HepG2 (cell line): ENCODE data around the gene TBC1D16. TPM values are rescaled to one million over a fixed set of nuclear protein-coding genes. Genes with fewer than 3 reads are reported as not detected.
A peak's percentile ranks its signal among the peaks of the same experiment; 100 is the strongest.

Source experiments
- CBX1 ChIP-seq: IDR thresholded peaks from one replicate; pipeline ENCODE4 v1.6.1; 2016; ENCODE audit warnings: antibody characterized with exemption, low read depth
- NCOR1 ChIP-seq: fragments of 200-600 bp; sonication (generic); IDR thresholded peaks from 2 replicates; pipeline ENCODE4 v1.7.0; 2017; ENCODE audit warnings: antibody characterized with exemption, low read length, borderline replicate concordance
- NFIC ChIP-seq: IDR thresholded peaks from 2 replicates; pipeline ENCODE4 v1.6.1; 2012; ENCODE audit warnings: mild to moderate bottlenecking, low read length, inconsistent platforms
- PITX1 ChIP-seq: sonication (generic); formaldehyde crosslinking; IDR thresholded peaks from 2 replicates; pipeline ENCODE4 v1.5.1; 2020; ENCODE audit warnings: mild to moderate bottlenecking, missing genetic modification reagents
- SSRP1 ChIP-seq: IDR thresholded peaks from 2 replicates; pipeline ENCODE4 v1.6.1; 2016; ENCODE audit warnings: control low read depth
- TOPORS ChIP-seq: sonication (generic); formaldehyde crosslinking; IDR thresholded peaks from 2 replicates; pipeline ENCODE4 v1.8.0; 2023; ENCODE audit warnings: mild to moderate bottlenecking, missing genetic modification reagents
- YEATS4 ChIP-seq: sonication (generic); formaldehyde crosslinking; IDR thresholded peaks from 2 replicates; pipeline ENCODE4 v1.4.0; 2020; ENCODE audit warnings: missing genetic modification reagents, borderline replicate concordance
- ZNF232 ChIP-seq: sonication (generic); formaldehyde crosslinking; IDR thresholded peaks from 2 replicates; pipeline ENCODE4 v1.4.0; 2020; ENCODE audit warnings: missing genetic modification reagents, borderline replicate concordance
- ZNF543 ChIP-seq: sonication (generic); formaldehyde crosslinking; IDR thresholded peaks from 2 replicates; pipeline ENCODE4 v1.4.0; 2020; ENCODE audit warnings: mild to moderate bottlenecking, missing genetic modification reagents
- polyA plus RNA-seq, 8 experiments: library from polyadenylated mRNA; depleted of rRNA in 3 of 8; stranded (reverse) in 7 of 8; unstranded in 1 of 8; fragments of >200 nt; fragmentation: Illumina TruSeq in 4 of 8; extraction: Trizol in 4 of 8; gene quantifications; 2 replicates each; pipeline versions ENCODE4 v1.2.1 to v1.2.3, GENCODE V29; 2011 to 2016; ENCODE audit warnings: low read depth in 4 of 8, missing spikeins in 1 of 8, mixed read lengths in 1 of 8; ENCODE audit not compliant: insufficient read depth in 1 of 8
- total RNA-seq, 5 experiments: library from RNA; depleted of rRNA; stranded (reverse); fragments of >200 nt; fragmentation: Illumina TruSeq; extraction: Trizol; gene quantifications; 2 replicates each; pipeline ENCODE4 v1.2.3, GENCODE V29; 2016; ENCODE audit warnings: low read depth in 1 of 5
- TF ChIP-seq, protein P1 (sequence below): sonication (generic); formaldehyde crosslinking; IDR thresholded peaks from 2 replicates; pipeline ENCODE4 v1.4.0; 2020; ENCODE audit warnings: missing genetic modification reagents
- TF ChIP-seq, protein P2 (sequence below): sonication (generic); formaldehyde crosslinking; IDR thresholded peaks from 2 replicates; pipeline ENCODE4 v1.4.0; 2020; ENCODE audit warnings: missing genetic modification reagents, borderline replicate concordance
- TF ChIP-seq, protein P3 (sequence below): IDR thresholded peaks from 2 replicates; pipeline ENCODE4 v1.6.1; 2016; ENCODE audit warnings: low read depth
- TF ChIP-seq, protein P4 (sequence below): sonication (generic); formaldehyde crosslinking; IDR thresholded peaks from 2 replicates; pipeline ENCODE4 v1.5.0; 2020; ENCODE audit warnings: missing genetic modification reagents
- TF ChIP-seq, protein P5 (sequence below): sonication (generic); formaldehyde crosslinking; IDR thresholded peaks from 2 replicates; pipeline ENCODE4 v1.9.0; 2021; ENCODE audit warnings: missing genetic modification reagents, borderline replicate concordance

Gene TBC1D16
- total and polyA plus RNA-seq, 2 of the 13 experiments (the other 11 are each of a cell fraction or from before 2014, with no cell fraction given), result 14.9 to 24.9 TPM

DNA sequence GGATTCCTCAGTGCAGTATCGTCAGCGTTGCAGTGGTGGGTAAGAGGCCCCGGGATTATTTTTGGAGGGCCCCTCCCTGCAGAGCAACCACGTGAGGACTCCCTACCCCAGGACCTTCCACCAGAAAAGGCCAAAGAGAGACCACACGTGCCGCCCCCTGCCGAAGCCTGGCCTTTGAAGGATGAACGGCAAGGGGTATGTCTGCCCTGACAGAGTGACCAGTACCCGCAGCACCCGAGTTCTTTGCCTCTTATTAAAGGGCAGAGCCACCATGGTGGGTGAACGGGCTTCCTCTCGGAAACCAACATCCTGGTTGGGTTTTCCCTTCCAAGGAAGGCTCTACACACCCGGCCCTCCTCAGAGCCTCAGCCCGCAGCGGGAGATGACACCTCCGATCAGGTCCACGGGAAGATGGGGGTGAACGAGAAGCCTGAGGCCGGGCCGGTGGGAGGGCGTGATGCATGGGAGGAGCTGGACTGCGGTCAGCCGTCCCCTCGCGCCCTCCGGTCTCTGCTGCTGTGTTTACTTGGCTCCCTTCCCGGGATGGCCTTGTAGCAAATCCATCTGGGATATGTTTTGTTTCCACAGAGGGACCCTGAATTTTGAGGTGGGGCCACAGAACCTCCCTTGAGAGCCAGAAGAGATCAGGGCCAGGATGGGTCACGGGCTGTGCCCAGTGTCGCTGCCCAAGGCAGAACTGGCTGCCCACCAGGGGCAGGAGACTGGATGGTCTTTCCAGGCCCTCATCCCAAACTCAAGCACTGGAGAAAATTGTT lies 49.1 kb downstream of the TBC1D16 start (continued):
- TF ChIP-seq, protein P1, sequence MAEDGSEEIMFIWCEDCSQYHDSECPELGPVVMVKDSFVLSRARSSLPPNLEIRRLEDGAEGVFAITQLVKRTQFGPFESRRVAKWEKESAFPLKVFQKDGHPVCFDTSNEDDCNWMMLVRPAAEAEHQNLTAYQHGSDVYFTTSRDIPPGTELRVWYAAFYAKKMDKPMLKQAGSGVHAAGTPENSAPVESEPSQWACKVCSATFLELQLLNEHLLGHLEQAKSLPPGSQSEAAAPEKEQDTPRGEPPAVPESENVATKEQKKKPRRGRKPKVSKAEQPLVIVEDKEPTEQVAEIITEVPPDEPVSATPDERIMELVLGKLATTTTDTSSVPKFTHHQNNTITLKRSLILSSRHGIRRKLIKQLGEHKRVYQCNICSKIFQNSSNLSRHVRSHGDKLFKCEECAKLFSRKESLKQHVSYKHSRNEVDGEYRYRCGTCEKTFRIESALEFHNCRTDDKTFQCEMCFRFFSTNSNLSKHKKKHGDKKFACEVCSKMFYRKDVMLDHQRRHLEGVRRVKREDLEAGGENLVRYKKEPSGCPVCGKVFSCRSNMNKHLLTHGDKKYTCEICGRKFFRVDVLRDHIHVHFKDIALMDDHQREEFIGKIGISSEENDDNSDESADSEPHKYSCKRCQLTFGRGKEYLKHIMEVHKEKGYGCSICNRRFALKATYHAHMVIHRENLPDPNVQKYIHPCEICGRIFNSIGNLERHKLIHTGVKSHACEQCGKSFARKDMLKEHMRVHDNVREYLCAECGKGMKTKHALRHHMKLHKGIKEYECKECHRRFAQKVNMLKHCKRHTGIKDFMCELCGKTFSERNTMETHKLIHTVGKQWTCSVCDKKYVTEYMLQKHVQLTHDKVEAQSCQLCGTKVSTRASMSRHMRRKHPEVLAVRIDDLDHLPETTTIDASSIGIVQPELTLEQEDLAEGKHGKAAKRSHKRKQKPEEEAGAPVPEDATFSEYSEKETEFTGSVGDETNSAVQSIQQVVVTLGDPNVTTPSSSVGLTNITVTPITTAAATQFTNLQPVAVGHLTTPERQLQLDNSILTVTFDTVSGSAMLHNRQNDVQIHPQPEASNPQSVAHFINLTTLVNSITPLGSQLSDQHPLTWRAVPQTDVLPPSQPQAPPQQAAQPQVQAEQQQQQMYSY (CRISPR knock-in tag), result peak; percentile 85
- TF ChIP-seq CBX1 (peak; percentile 89), YEATS4 (CRISPR knock-in tag) (peak; percentile 58; the same call in 1 of the 2 replicates), NCOR1 (peak; percentile 45; the same call in 1 of the 2 replicates), PITX1 (peak; percentile 96), ZNF543 (peak; percentile 73), TOPORS (CRISPR knock-in tag) (0 out of 2 replicates have a peak, but pooled peaks have one; percentile 13), NFIC (no peak), SSRP1 (CRISPR knock-in tag) (peak; percentile 84; the same call in 1 of the 2 replicates), ZNF232 (no peak)
- TF ChIP-seq, protein P2, sequence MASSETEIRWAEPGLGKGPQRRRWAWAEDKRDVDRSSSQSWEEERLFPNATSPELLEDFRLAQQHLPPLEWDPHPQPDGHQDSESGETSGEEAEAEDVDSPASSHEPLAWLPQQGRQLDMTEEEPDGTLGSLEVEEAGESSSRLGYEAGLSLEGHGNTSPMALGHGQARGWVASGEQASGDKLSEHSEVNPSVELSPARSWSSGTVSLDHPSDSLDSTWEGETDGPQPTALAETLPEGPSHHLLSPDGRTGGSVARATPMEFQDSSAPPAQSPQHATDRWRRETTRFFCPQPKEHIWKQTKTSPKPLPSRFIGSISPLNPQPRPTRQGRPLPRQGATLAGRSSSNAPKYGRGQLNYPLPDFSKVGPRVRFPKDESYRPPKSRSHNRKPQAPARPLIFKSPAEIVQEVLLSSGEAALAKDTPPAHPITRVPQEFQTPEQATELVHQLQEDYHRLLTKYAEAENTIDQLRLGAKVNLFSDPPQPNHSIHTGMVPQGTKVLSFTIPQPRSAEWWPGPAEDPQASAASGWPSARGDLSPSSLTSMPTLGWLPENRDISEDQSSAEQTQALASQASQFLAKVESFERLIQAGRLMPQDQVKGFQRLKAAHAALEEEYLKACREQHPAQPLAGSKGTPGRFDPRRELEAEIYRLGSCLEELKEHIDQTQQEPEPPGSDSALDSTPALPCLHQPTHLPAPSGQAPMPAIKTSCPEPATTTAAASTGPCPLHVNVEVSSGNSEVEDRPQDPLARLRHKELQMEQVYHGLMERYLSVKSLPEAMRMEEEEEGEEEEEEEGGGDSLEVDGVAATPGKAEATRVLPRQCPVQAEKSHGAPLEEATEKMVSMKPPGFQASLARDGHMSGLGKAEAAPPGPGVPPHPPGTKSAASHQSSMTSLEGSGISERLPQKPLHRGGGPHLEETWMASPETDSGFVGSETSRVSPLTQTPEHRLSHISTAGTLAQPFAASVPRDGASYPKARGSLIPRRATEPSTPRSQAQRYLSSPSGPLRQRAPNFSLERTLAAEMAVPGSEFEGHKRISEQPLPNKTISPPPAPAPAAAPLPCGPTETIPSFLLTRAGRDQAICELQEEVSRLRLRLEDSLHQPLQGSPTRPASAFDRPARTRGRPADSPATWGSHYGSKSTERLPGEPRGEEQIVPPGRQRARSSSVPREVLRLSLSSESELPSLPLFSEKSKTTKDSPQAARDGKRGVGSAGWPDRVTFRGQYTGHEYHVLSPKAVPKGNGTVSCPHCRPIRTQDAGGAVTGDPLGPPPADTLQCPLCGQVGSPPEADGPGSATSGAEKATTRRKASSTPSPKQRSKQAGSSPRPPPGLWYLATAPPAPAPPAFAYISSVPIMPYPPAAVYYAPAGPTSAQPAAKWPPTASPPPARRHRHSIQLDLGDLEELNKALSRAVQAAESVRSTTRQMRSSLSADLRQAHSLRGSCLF (CRISPR knock-in tag), result no peak
- TF ChIP-seq, protein P3, sequence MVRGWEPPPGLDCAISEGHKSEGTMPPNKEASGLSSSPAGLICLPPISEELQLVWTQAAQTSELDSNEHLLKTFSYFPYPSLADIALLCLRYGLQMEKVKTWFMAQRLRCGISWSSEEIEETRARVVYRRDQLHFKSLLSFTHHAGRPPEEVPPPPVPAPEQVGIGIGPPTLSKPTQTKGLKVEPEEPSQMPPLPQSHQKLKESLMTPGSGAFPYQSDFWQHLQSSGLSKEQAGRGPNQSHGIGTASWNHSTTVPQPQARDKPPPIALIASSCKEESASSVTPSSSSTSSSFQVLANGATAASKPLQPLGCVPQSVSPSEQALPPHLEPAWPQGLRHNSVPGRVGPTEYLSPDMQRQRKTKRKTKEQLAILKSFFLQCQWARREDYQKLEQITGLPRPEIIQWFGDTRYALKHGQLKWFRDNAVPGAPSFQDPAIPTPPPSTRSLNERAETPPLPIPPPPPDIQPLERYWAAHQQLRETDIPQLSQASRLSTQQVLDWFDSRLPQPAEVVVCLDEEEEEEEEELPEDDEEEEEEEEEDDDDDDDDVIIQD (CRISPR knock-in tag), result peak; percentile 55; the same call in 1 of the 2 replicates
- TF ChIP-seq, protein P4, sequence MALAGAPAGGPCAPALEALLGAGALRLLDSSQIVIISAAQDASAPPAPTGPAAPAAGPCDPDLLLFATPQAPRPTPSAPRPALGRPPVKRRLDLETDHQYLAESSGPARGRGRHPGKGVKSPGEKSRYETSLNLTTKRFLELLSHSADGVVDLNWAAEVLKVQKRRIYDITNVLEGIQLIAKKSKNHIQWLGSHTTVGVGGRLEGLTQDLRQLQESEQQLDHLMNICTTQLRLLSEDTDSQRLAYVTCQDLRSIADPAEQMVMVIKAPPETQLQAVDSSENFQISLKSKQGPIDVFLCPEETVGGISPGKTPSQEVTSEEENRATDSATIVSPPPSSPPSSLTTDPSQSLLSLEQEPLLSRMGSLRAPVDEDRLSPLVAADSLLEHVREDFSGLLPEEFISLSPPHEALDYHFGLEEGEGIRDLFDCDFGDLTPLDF, result peak; percentile 41; the same call in 1 of the 2 replicates
- TF ChIP-seq, protein P5, sequence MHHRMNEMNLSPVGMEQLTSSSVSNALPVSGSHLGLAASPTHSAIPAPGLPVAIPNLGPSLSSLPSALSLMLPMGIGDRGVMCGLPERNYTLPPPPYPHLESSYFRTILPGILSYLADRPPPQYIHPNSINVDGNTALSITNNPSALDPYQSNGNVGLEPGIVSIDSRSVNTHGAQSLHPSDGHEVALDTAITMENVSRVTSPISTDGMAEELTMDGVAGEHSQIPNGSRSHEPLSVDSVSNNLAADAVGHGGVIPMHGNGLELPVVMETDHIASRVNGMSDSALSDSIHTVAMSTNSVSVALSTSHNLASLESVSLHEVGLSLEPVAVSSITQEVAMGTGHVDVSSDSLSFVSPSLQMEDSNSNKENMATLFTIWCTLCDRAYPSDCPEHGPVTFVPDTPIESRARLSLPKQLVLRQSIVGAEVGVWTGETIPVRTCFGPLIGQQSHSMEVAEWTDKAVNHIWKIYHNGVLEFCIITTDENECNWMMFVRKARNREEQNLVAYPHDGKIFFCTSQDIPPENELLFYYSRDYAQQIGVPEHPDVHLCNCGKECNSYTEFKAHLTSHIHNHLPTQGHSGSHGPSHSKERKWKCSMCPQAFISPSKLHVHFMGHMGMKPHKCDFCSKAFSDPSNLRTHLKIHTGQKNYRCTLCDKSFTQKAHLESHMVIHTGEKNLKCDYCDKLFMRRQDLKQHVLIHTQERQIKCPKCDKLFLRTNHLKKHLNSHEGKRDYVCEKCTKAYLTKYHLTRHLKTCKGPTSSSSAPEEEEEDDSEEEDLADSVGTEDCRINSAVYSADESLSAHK (CRISPR knock-in tag), result no peak
